BJ (cell line): ENCODE data around the gene SLC1A1. TPM values are rescaled to one million over a fixed set of nuclear protein-coding genes. Genes with fewer than 3 reads are reported as not detected.

Experiments used
- CTCF ChIA-PET: fragments of 350-600 bp; formaldehyde crosslinking; extraction: SDS; loops from one replicate; lab custom pipeline; 2021; ENCODE audit warnings: antibody characterized with exemption, inconsistent platforms; lab: Yijun Ruan, JAX
- POLR2A ChIA-PET: fragments of 300-600 bp; sonication (Branson Sonifier 250); formaldehyde crosslinking; extraction: SDS; loops from one replicate; lab custom pipeline; 2021; ENCODE audit warnings: antibody characterized with exemption; lab: Charles Lee
- DNase-seq: peaks from one replicate; pipeline ENCODE4 v3.0.0-alpha.2; 2011; ENCODE audit warnings: low read depth
- H3K27me3 ChIP-seq: 2 replicates; pipeline ENCODE4 v1.6.0; 2011; ENCODE audit warnings: low read length; ENCODE audit not compliant: control insufficient read depth, insufficient read depth
- H3K36me3 ChIP-seq: 2 replicates; pipeline ENCODE4 v1.5.1; 2011; ENCODE audit warnings: low read length; ENCODE audit not compliant: control insufficient read depth, insufficient read depth
- H3K4me3 ChIP-seq: 2 replicates; pipeline ENCODE4 v1.5.1; 2011; ENCODE audit warnings: low read depth, mild to moderate bottlenecking, control low read depth, low read length
- polyA plus RNA-seq: library from polyadenylated mRNA; depleted of rRNA; stranded (reverse); fragments of >200 nt; gene quantifications from 2 replicates; pipeline ENCODE4 v1.2.3, GENCODE V29; 2011
- TF ChIP-seq, protein P1 (sequence below): IDR thresholded peaks from 2 replicates; pipeline ENCODE4 v1.5.1; 2011; ENCODE audit warnings: low read depth, mild to moderate bottlenecking, control low read depth, inconsistent platforms, low read length, moderate library complexity; ENCODE audit not compliant: insufficient read depth

Gene SLC1A1
- polyA plus RNA-seq, 1 experiment = 6.4 TPM

DNA sequence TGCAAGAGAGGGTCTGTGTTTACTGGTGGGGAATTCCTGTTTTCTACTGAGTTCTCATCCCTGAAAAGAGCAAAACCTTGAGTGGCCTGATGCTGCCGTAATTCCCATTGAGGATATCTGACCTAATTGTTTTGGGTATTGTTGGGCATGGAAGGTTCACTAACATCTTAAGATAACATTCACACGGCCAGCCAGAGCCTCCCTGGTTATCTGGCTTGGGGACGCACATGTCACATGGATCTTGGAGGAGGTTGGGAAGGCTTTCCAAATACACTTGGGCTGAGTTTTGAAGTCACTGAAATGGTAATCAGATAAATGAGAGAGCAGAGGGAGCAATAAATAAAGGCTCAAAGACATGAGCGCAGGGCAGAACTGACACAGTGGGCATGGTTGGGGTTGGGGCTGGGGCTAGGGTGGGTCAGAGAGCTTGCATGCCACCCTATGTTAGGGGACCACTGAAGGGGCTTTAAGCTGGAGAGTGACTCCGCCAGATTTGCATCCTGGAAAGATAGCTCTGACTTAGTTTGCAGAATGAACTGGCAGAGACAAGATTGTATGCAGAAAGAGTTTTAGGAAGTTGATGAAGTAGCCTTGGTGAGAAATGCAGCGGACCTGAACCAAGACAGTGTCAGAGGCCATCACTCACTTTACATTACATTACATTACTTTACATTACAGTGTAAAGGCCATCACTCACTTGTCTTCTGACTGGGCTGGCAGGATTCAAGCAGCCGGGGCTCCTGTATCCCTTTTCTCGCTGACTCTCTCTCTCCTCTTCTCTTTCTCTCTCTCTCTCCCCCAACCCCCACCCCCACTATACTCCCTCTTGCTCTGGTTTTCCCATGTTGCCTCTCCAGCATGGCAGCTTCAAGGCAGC lies 24.2 kb downstream of the SLC1A1 start:
- Histone ChIP-seq H3K36me3 (no peaks in the 10 kb centered on the region; the same call in 1 of the 2 replicates), H3K27me3 (no peaks in the 10 kb centered on the region), H3K4me3 (no peak overlapping the region)
- DNase-seq = no peak
- ChIA-PET CTCF (no interaction called here), POLR2A (no interaction called here)
- TF ChIP-seq, protein P1, sequence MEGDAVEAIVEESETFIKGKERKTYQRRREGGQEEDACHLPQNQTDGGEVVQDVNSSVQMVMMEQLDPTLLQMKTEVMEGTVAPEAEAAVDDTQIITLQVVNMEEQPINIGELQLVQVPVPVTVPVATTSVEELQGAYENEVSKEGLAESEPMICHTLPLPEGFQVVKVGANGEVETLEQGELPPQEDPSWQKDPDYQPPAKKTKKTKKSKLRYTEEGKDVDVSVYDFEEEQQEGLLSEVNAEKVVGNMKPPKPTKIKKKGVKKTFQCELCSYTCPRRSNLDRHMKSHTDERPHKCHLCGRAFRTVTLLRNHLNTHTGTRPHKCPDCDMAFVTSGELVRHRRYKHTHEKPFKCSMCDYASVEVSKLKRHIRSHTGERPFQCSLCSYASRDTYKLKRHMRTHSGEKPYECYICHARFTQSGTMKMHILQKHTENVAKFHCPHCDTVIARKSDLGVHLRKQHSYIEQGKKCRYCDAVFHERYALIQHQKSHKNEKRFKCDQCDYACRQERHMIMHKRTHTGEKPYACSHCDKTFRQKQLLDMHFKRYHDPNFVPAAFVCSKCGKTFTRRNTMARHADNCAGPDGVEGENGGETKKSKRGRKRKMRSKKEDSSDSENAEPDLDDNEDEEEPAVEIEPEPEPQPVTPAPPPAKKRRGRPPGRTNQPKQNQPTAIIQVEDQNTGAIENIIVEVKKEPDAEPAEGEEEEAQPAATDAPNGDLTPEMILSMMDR = no peak

DNA sequence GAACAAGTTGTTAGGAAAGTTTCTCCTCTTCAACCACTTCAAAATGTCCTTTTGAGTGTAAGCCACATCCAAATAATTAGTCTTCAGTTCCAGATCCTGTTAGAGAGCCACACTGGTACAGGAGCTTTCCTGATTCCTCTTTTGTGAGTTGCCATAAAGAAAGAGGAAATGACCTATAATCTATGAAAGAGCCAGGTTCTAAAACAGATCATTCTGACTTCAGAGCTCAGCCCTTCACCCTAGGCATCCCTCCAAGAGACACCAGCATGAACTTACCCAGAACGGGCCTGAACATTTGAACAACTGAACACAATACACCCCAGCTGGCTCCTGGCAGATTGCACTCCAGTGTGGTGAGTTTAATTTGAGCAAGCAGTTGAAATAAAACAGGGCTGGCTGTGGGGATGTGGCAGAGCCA lies 25.7 kb downstream of the SLC1A1 start:
- no peaks in the 10 kb centered on the region for H3K27me3 ChIP-seq
- POLR2A ChIA-PET = no interaction called here
- H3K36me3 ChIP-seq = no peaks in the 10 kb centered on the region
- no peak for DNase-seq
- TF ChIP-seq, protein P1 = no peak
- CTCF ChIA-PET = no interaction called here
- H3K4me3 ChIP-seq = no peak overlapping the region

DNA sequence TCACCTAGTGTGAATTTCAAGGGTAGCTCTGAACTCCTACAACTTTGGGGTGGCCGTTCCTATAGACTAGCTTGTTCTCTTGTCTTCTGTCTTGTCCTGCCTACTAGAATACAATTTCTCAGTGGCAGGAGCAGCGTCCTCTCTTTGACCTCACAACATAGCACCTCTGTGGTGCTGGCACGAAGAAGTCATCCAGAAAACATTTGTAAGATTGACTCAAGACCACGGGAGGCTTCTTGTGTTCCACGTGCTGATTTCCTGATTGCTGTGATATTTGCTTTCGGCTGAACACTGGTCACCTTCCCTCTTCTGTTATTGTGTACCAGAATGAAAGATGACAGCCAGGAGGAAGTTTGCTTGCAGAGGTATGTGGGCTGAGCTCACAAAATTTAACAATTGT lies 27.0 kb downstream of the SLC1A1 start:
- ChIA-PET CTCF (interaction anchor here (0.9 kb wide), 1 partner anchor 85 kb away, joined by 3 read pairs; no protein-coding TSS in a partner anchor), POLR2A (no interaction called here)
- Histone ChIP-seq H3K36me3 (no peaks in the 10 kb centered on the region), H3K27me3 (no peaks in the 10 kb centered on the region), H3K4me3 (no peak overlapping the region)
- no peak for DNase-seq
- TF ChIP-seq, protein P1 = no peak

DNA sequence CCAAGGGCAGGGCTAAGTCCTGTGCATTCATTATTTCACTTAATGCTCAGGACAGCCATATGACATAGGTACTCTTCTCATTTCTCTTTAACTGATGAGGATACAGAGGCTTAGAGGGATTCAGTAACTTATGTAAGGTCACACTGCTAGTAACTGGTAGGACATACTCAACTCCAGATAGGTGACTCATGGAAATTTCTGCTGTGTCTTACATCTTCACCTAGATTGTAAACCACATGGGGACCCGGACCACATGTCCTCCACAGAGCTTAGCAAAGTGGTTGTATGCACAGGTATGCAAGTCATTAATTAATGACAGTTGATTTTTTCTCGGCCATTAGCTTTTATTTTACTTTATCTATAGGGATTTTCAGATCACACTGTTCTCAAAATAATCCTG lies 29.3 kb downstream of the SLC1A1 start:
- TF ChIP-seq, protein P1 = no peak
- DNase-seq = no peak

DNA sequence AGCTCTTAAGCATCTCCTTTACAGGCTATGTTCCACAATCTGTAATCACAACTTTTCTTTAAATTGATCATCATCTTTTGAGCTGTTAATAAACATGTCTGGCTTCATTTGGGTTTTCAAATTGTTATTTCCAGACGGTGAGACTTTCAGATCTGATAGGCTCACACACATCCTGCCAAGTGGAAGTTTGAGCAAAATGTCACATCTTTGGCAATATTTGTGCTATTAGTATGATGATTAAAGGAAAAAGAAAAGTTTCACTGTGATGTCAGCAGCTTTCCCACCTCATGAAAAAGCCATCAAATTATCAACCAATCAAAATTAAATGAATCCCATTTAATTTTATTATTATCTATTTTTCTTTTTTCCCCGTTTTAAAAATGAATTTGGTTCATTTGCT lies 29.8 kb downstream of the SLC1A1 start:
- TF ChIP-seq, protein P1 = no peak
- CTCF ChIA-PET = interaction anchor here (0.9 to 1.2 kb wide), 3 partner anchors 20 to 85 kb away, joined by 3 to 4 read pairs (median 4); no protein-coding TSS in a partner anchor
- H3K36me3 ChIP-seq = no peaks in the 10 kb centered on the region
- POLR2A ChIA-PET = no interaction called here
- no peak overlapping the region for H3K4me3 ChIP-seq
- DNase-seq = no peak
- H3K27me3 ChIP-seq = no peaks in the 10 kb centered on the region

More for the DNA sequence above, 29.3 kb downstream of the SLC1A1 start:
- Histone ChIP-seq H3K27me3 (no peaks in the 10 kb centered on the region), H3K4me3 (no peak overlapping the region), H3K36me3 (no peaks in the 10 kb centered on the region)
- CTCF ChIA-PET = interaction anchor here (0.9 to 1.6 kb wide), 4 partner anchors 13 to 85 kb away, joined by 3 to 4 read pairs (median 4); no protein-coding TSS in a partner anchor
- POLR2A ChIA-PET = no interaction called here
